Ascending aorta (tissue), 2 donors: ENCODE data around the gene HPX. TPM values are rescaled to one million over a fixed set of nuclear protein-coding genes. Genes with fewer than 3 reads are reported as not detected.
A peak's percentile ranks its signal among the peaks of the same experiment; 100 is the strongest.

Experiments
- DNase-seq, 2 donors: peaks; one replicate each; pipeline ENCODE4 v3.0.0-alpha.2; 2019; ENCODE audit warnings: low spot score in 2 of 2
- H3K27ac ChIP-seq, 2 donors: fragments of 200-600 bp; sonication (generic); one replicate each; pipeline ENCODE4 v1.5.1; 2016 to 2017; ENCODE audit warnings: mild to moderate bottlenecking in 1 of 2
- H3K27me3 ChIP-seq: fragments of 200-600 bp; sonication (generic); one replicate; pipeline ENCODE4 v1.5.1; 2017
- H3K36me3 ChIP-seq, 2 donors: fragments of 200-600 bp; sonication (generic); one replicate each; pipeline ENCODE4 v1.5.1; 2016
- H3K4me1 ChIP-seq, 2 donors: fragments of 200-600 bp; sonication (generic); one replicate each; pipeline ENCODE4 v1.5.1; 2016 to 2017; ENCODE audit warnings: mild to moderate bottlenecking in 1 of 2
- H3K4me3 ChIP-seq, 2 donors: fragments of 200-600 bp; sonication (generic); one replicate each; pipeline ENCODE4 v1.5.1; 2016 to 2017; ENCODE audit warnings: mild to moderate bottlenecking in 1 of 2
- H3K9me3 ChIP-seq, 2 donors: fragments of 200-600 bp; sonication (generic); one replicate each; pipeline ENCODE4 v1.5.1; 2016
- CTCF ChIP-seq, 3 experiments: fragments of 200-600 bp in 2 of 3; fragments of 450-650 bp in 1 of 3; sonication (generic) in 2 of 3; IDR thresholded peaks; one replicate each; pipeline ENCODE4 v1.5.1; 2016 to 2019; ENCODE audit warnings: antibody characterized with exemption in 3 of 3, mild to moderate bottlenecking in 1 of 3, moderate library complexity in 1 of 3
- intact Hi-C: fragments of 100-400 bp; cut with DNase I; formaldehyde crosslinking; loops from one replicate; pipeline ENCODE4 v1.15.1; 2023
- total RNA-seq: library from RNA; depleted of rRNA; stranded (reverse); fragments of >200 nt; gene quantifications from one replicate; pipeline ENCODE4 v1.1.0, GENCODE V29; 2016

HPX gene
- total RNA-seq, 1 donor from 2014 or later = 16.8 TPM

DNA sequence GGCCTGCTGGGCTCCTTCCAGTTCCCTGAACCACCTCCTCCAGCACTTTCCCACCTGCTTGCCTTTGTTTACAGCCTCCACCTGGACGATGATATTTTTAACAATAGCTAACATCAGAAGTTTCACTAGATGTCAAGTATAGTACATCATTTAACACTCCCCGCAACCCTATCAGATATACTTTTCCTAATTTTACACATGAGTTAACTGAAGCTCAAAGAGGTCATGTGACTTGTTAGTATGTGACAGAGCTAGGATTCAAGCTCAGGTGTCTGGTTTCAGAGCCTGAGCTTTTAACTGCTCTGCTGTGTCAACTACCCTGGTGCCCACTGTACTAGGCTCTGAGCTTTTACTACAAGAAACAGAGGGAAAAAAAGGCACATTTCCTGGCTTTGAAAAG is 14.3 kb upstream of the HPX start:
- Histone ChIP-seq H3K36me3 (peaks cover 62 to 94% of the 10 kb centered on the region in 2 donors), H3K27ac (no peak overlapping the region), H3K27me3 (no peaks in the 10 kb centered on the region), H3K4me3 (no peak overlapping the region), H3K9me3 (no peaks in the 10 kb centered on the region), H3K4me1 (peaks cover 9 to 14% of the 10 kb centered on the region in 2 donors)
- no peak for DNase-seq
- intact Hi-C loops = no loop called here
- no peak for TF ChIP-seq CTCF (IDR thresholded peaks at IDR 0.05)

DNA sequence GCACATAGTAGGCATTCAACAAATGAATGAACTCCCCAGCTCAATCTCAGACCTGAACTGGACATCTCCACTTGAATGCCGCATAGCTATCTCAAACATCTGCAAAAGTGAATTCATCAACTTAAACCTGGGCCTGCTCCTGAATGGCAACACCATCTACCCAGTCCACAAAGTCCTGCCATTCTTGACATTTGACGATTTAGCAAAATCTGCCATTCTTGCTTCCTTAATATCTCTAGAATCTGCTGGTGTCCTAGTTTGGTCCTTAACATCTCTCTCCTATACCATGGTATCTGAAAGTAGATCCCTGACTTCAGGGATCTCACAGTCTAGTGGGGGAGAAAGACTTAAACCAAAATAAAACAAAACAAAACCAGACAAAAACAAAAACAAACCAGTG is 12.4 kb upstream of the HPX start:
- Histone ChIP-seq H3K36me3 (peaks cover 72 to 94% of the 10 kb centered on the region in 2 donors), H3K4me3 (no peak overlapping the region), H3K4me1 (peaks cover 9 to 14% of the 10 kb centered on the region in 2 donors), H3K27me3 (no peaks in the 10 kb centered on the region), H3K27ac (peak overlapping the region in 1 of 2 donors; percentile 71), H3K9me3 (no peaks in the 10 kb centered on the region)
- DNase-seq = no peak
- TF ChIP-seq CTCF (IDR thresholded peaks at IDR 0.05) = no peak
- intact Hi-C loops = no loop called here

DNA sequence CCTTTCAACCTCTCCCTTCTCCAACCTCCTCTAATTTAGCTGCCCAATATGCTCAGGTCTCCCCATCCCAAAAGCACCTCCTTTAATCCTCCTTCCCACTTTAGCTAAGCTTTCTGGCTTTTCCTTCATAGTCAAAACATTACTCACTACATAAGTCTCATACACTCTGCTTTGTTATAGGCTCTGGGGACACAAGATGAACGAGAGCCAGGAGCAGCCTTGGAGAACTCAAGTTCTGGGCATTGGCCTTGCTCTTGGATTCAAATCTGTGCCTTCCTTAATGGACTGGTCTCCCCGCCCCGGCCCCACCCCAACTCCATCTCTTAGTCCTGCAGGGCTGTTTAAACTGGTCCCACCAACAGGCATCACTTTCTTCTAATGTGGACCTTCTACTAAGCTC is 11.4 kb upstream of the HPX start:
- DNase-seq = no peak
- TF ChIP-seq CTCF (IDR thresholded peaks at IDR 0.05) = no peak
- intact Hi-C loops = no loop called here
- peaks cover 9 to 14% of the 10 kb centered on the region in 2 donors for H3K4me1 ChIP-seq
- no peaks in the 10 kb centered on the region for H3K27me3 ChIP-seq
- no peaks in the 10 kb centered on the region for H3K9me3 ChIP-seq
- H3K4me3 ChIP-seq = no peak overlapping the region
- peak overlapping the region; percentile 71 for H3K27ac ChIP-seq
- H3K36me3 ChIP-seq = peaks cover 70 to 92% of the 10 kb centered on the region in 2 donors

GRCh38 chr11:6448574-6448973 is 7.8 kb upstream of the HPX start:
- TF ChIP-seq CTCF (IDR thresholded peaks at IDR 0.05) = no peak
- Histone ChIP-seq H3K4me3 (no peak overlapping the region), H3K27ac (no peak overlapping the region), H3K27me3 (no peaks in the 10 kb centered on the region), H3K4me1 (peaks cover 9 to 14% of the 10 kb centered on the region in 2 donors), H3K36me3 (peaks cover 38 to 55% of the 10 kb centered on the region in 2 donors), H3K9me3 (no peaks in the 10 kb centered on the region)
- intact Hi-C loops = no loop called here
- DNase-seq = no peak

DNA sequence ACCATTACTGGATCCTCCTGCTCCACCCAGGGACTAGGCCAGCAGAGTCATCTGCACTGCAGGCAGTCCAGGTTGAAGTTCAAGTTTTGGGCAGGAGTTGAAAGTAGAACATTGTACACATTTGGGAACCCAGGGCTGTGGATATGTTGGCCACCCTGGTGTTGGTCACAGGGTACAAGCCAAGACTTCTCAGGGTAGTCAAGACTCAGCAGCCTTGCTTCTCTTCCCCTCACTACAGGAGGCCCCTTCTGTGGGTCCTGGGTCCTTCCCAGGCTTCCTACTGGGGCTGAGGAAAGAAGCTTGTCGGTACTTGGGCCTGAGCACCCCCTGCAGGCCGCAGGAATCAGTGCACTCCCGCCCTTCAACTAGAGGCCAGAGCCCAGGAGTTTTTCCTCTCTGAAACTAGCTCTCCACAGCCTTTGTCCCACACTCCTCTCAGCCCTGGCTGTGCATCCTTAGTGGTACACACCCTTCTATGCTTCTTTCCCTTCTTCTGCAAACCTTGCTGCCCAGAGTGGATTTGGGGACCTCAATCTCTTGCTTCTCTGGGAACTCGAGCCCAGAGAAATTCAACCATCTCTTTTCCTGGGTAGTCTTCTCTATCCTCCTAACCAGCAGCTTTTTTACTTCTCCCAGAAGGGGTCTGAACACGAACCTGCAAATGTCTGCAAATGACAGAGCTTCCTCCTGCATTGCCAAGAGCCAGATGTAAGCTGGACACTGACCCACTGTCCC is 2.6 kb upstream of the HPX start:
- H3K27ac ChIP-seq = peak overlapping the region; percentile 47 to 64
- H3K4me1 ChIP-seq = peaks cover 0 to 3% of the 10 kb centered on the region in 2 donors
- intact Hi-C loops = loop anchor here (1.0 to 2.0 kb wide), 2 partner anchors 61 to 64 kb away; no protein-coding TSS in a partner anchor

More for the DNA sequence above, 2.6 kb upstream of the HPX start:
- Histone ChIP-seq H3K36me3 (peaks cover 10% of the 10 kb centered on the region in 2 donors), H3K27me3 (no peaks in the 10 kb centered on the region), H3K4me3 (no peak overlapping the region), H3K9me3 (no peaks in the 10 kb centered on the region)
- no peak for DNase-seq
- peak; percentile 55 to 69 (median 60) for TF ChIP-seq CTCF (IDR thresholded peaks at IDR 0.05)
